Lower leg skin (tissue), 4 donors: Measurements from ENCODE around the gene NOS1. TPM values are rescaled to one million over a fixed set of nuclear protein-coding genes. Genes with fewer than 3 reads are reported as not detected.
"Not testable (repeated sequence)": the region's sequence is repeated elsewhere in the genome, so short reads cannot be mapped to it uniquely, and the experiment has no call there.

Experiments used
- DNase-seq, 2 donors: peaks; one replicate each; pipeline ENCODE4 v3.0.0-alpha.2; 2019; ENCODE audit warnings: low spot score in 2 of 2
- H3K4me3 ChIP-seq: fragments of 200-600 bp; sonication (generic); 2 replicates; pipeline ENCODE4 v1.5.1; 2017; ENCODE audit warnings: mild to moderate bottlenecking, low read depth; ENCODE audit not compliant: poor library complexity, severe bottlenecking
- POLR2A ChIP-seq, 2 donors: fragments of 450-650 bp; IDR thresholded peaks; one replicate each; pipeline ENCODE4 v1.6.1; 2016 to 2017; ENCODE audit warnings: antibody characterized with exemption in 2 of 2, mild to moderate bottlenecking in 1 of 2, moderate library complexity in 1 of 2
- WGBS, 2 donors: methylation state at CpG; one replicate each; pipeline ENCODE4 v1.1.5; 2018; 5-methylcytosine and 5-hydroxymethylcytosine counted together
- intact Hi-C: fragments of 100-400 bp; cut with DNase I; formaldehyde crosslinking; loops from one replicate; pipeline ENCODE4 v1.15.0; 2023; ENCODE audit warnings: low total_unique reads
- total RNA-seq, 4 donors: library from RNA; depleted of rRNA; stranded (reverse); fragments of >200 nt; gene quantifications; one replicate each; pipeline ENCODE4 v1.1.0, GENCODE V29; 2016
- TF ChIP-seq, protein P1 (sequence below), 3 donors: fragments of 450-650 bp; IDR thresholded peaks; one replicate each; pipeline ENCODE4 v1.5.1; 2016; ENCODE audit warnings: antibody characterized with exemption in 3 of 3, mild to moderate bottlenecking in 3 of 3, moderate library complexity in 2 of 3

Gene NOS1
- total RNA-seq, 4 donors from 2014 or later: 5.4 to 10.2 (median 7.2) TPM

DNA sequence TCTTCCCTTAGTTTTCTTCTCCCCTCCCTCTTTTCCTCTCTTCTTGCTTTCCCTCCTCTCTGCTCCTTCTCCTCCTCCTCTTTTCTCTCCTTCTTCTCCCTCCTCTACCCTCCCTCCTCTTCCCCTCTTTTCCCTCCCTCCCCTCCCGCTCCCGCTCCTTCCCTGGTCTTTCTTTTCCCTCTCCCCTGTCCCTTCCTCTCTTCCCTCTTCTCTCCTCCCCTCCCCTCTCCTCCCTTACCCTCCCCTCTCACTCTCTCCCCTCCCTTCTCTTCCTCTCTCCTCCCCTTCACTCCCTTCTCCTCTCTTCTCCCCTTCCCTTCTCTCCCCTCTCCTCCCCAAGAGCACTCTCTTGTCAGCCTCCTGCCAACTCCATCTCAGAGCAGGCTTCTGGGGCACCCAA lies 153.8 kb downstream of the NOS1 start:
- WGBS, 2 donors: 72 to 81% methylated on average over 2 of the region's 2 CpGs
- intact Hi-C loops: no loop called here
- H3K4me3 ChIP-seq: no peak overlapping the region
- no peak for TF ChIP-seq POLR2A (IDR thresholded peaks at IDR 0.05)
- TF ChIP-seq, protein P1, sequence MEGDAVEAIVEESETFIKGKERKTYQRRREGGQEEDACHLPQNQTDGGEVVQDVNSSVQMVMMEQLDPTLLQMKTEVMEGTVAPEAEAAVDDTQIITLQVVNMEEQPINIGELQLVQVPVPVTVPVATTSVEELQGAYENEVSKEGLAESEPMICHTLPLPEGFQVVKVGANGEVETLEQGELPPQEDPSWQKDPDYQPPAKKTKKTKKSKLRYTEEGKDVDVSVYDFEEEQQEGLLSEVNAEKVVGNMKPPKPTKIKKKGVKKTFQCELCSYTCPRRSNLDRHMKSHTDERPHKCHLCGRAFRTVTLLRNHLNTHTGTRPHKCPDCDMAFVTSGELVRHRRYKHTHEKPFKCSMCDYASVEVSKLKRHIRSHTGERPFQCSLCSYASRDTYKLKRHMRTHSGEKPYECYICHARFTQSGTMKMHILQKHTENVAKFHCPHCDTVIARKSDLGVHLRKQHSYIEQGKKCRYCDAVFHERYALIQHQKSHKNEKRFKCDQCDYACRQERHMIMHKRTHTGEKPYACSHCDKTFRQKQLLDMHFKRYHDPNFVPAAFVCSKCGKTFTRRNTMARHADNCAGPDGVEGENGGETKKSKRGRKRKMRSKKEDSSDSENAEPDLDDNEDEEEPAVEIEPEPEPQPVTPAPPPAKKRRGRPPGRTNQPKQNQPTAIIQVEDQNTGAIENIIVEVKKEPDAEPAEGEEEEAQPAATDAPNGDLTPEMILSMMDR (IDR thresholded peaks at IDR 0.05): no peak
- DNase-seq: no peak

DNA sequence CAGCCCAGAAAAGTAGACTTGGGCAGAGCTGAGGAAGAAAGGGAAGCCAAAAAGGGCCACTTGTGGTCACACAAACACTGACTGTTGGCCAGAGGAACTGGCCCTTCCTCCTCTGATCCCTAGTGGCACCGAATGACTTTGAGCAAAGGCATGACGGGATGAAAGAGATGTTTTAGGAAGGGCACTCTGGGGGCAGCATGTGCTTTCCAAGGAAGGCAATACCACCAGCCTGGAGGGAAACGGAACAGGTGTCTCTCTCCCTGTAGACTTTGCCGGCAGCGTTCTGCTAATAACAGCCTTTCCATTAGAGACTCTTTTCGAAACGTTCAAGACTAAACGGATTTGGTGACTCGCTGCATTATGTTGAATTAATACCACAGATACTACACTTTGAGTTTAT lies 158.9 kb downstream of the NOS1 start:
- TF ChIP-seq, protein P1 (IDR thresholded peaks at IDR 0.05): no peak
- no peak for TF ChIP-seq POLR2A (IDR thresholded peaks at IDR 0.05)

DNA sequence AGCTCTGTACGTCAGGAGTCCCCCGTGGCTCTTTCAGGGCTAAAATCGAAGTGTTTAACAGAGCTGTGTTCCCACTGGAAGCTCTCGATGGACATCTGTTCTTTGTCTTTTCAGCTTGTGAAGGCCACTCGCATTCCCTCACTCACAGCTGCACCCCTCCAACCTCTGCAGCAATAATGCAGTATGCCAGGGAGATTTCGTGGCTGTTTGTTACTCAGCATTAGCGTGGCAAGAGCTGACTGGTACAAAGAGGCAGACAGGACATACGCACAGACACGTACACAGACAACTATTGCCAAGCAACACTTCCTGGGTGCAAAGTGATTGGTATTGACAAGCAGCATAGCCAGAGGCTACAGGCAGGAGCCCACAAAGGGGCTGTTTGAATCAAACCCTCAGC lies 159.4 kb downstream of the NOS1 start:
- no peak for DNase-seq
- intact Hi-C loops: no loop called here

More for the DNA sequence above, 158.9 kb downstream of the NOS1 start:
- 78% methylated on average over 9 of the region's 9 CpGs for WGBS, 2 donors
- DNase-seq: no peak
- intact Hi-C loops: no loop called here
- no peak overlapping the region for H3K4me3 ChIP-seq

DNA sequence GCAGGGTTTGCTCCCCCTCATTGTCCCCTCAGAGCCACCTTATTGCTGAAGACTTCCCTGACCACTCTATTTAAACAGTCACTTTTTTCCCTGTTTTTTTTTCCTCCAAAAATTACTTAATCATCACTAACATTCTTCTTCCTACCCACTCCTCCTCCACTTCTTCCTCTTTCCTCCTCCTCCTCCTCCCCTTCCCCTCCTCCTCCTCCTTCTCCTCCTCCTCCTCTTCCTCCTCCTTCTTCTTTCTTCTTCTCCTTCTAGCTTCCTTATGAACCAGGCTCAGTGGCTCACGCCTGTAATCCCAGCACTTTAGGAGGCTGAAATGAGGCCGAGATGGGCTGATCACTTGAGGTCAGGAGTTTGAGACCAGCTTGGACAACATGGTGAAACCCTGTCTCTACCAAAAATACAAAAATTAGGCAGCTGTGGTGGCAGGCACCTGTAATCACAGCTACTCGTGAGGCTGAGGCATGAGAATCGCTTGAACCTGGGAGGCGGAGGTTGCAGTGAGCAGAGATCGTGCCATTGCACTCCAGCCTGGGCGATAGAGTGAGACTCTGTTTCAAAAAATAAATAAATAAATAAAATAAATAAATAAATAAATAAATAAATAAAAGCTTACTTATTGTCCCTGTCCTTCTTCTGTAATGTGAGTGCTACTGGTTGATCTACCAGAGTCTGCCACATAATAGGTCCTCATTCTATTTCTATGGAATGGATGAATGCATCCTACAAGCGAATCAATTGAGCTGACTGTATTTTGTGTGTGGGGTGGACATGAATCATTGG lies 161.3 kb downstream of the NOS1 start:
- H3K4me3 ChIP-seq, intact Hi-C loops, DNase-seq: not testable (repeated sequence)
- 93% methylated on average over 8 of the region's 8 CpGs for WGBS, 2 donors

More for the DNA sequence above, 159.4 kb downstream of the NOS1 start:
- TF ChIP-seq, protein P1 (IDR thresholded peaks at IDR 0.05): no peak
- TF ChIP-seq POLR2A (IDR thresholded peaks at IDR 0.05): no peak
- 87 to 95% methylated on average over 9 of the region's 9 CpGs for WGBS, 2 donors
- no peak overlapping the region for H3K4me3 ChIP-seq

DNA sequence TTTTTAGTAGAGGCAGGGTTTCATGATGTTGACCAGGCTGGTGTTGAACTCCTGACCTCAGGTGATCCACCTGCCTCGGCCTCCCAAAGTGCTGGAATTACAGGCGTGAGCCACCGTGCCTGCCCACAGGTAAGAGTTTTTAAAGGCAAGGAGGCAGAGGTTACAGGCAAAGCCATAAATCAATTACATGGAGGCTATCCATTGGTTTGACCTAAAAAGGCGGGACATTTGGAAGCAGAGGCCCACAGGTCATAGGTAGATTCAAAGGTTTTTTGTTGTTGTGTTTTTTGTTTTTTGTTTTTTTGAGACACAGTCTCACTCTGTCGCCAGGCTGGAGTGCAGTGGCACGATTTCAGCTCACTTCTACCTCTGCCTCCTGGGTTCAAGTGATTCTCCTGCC lies 165.1 kb downstream of the NOS1 start:
- peak in 1 of 2 donors; percentile 42 for DNase-seq
- intact Hi-C loops, H3K4me3 ChIP-seq: not testable (repeated sequence)
- 91 to 92% methylated on average over 6 of the region's 6 CpGs for WGBS, 2 donors

DNA sequence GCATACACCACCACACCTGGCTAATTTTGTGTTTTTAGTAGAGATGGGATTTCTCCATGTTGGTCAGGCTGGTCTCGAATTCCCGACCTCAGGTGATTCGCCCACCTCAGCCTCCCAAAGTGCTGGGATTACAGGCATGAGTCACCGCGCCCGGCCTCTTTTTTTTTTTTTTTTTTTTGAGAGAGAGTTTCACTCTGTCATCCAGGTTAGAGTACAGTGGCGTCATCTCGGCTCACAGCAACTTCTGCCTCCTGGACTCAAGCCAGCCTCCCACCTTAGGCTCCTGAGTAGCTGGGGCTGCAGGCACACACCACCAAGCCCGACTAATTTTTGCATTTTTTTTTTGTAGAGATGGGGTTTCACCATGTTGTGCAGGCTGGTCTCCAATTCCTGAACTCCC lies 166.4 kb downstream of the NOS1 start:
- H3K4me3 ChIP-seq, DNase-seq, intact Hi-C loops: not testable (repeated sequence)
- 73 to 74% methylated on average over 9 of the region's 9 CpGs for WGBS, 2 donors

DNA sequence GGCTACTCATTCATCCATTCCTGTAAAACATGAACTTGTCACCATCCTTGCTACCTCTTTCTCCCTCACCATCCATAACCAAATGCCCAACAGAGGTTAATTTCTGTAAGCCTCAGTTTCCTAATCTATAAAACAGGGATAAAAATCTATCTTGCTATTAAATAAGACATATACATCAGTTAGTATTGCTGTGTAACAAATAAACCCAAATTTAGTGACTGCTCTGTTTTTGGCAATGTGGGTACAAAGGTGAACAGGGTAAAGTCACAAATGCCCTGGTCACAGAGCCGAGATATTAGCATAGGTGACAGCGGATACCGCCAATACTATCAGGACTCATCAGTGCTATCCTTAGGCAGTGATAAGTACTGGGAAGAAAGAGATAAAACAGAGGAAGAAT lies 167.5 kb downstream of the NOS1 start:
- 95 to 98% methylated on average over 3 of the region's 3 CpGs for WGBS, 2 donors
- no peak overlapping the region for H3K4me3 ChIP-seq
- TF ChIP-seq, protein P1 (IDR thresholded peaks at IDR 0.05): no peak
- TF ChIP-seq POLR2A (IDR thresholded peaks at IDR 0.05): no peak
- intact Hi-C loops: no loop called here
- DNase-seq: no peak

DNA sequence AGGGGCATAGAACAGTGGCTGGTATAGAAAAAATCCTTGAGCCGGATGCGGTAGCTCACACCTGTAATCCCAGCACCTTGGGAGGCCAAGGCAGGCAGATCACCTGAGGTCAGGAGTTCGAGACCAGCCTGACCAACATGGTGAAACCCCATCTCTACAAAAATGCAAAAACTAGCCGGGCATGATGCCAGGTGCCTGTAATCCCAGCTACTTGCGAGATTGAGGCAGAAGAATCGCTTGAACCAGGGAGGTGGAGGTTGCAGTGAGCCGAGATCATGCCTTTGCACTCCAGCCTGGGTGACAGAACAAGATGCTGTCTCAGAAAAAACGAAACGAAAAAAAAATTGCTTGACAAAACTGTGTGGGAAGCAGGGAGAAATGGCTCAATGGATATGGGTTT lies 168.8 kb downstream of the NOS1 start:
- H3K4me3 ChIP-seq, DNase-seq, intact Hi-C loops: not testable (repeated sequence)
- 83 to 85% methylated on average over 9 of the region's 9 CpGs for WGBS, 2 donors
